ENCODE measurements around the gene JOSD1. TPM values are rescaled to one million over a fixed set of nuclear protein-coding genes. Genes with fewer than 3 reads are reported as not detected.
A peak's percentile ranks its signal among the peaks of the same experiment; 100 is the strongest.

JOSD1 gene
- total RNA-seq, 1 donor: 62.2 TPM

DNA sequence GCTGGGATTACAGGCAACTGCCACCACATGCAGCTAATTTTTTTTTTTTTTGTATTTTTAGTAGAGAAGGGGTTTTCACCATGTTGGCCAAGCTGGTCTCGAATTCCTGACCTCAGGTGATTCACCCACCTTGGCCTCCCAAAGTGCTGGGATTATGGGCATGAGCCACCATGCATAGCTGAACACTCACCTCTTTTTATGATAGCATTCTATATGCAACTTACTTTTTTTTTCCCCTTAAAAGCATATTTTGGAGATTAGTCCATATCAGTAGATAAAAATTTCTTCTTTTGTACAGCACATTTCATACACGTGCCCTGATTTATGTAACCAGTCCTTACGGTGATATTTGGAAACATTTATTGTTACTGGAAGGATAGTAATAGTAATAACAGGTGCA, 19.6 kb upstream of the JOSD1 start:
- H3K4me3 ChIP-seq (ENCODE audit: low read depth, low read length): no peak overlapping the region
- DNase-seq (ENCODE audit: low read depth): no peak

DNA sequence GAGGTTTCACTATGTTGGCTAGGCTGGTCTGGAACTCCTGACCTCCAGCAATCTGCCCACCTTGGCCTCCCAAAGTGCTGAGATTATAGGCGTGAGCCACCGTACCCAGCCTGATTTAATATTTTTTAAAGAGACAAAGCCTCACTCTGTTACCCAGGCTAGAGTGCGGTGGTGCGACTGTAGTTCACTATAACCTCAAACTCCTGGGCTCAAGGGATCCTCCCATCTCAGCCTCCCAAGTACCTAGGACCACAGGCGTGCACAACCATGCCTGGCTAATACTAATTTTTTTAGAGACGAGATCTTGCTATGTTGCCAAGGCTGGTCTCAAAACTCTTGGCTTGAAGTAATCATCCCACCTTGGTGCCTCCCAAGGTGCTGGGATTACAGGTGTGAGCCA, 18.5 kb upstream of the JOSD1 start:
- H3K4me3 ChIP-seq (ENCODE audit: low read depth, low read length): no peak overlapping the region
- no peak for TF ChIP-seq CTCF (IDR thresholded peaks at IDR 0.05; ENCODE audit: insufficient read depth, low read depth, low read length)
- no peak for DNase-seq (ENCODE audit: low read depth)

More for the DNA sequence above, 19.6 kb upstream of the JOSD1 start:
- TF ChIP-seq CTCF (IDR thresholded peaks at IDR 0.05; ENCODE audit: insufficient read depth, low read depth, low read length): no peak

GRCh38 chr22:38718414-38718813, 17.7 kb upstream of the JOSD1 start:
- peak; percentile 83 for DNase-seq (ENCODE audit: low read depth)
- TF ChIP-seq CTCF (IDR thresholded peaks at IDR 0.05; ENCODE audit: insufficient read depth, low read depth, low read length): peak; percentile 74
- H3K4me3 ChIP-seq (ENCODE audit: low read depth, low read length): no peak overlapping the region

- no peak for DNase-seq (ENCODE audit: low read depth)
- no peak overlapping the region for H3K4me3 ChIP-seq (ENCODE audit: low read depth, low read length)
- TF ChIP-seq CTCF (IDR thresholded peaks at IDR 0.05; ENCODE audit: insufficient read depth, low read depth, low read length): no peak
Measured at GRCh38 chr22:38717244-38717643, 16.5 kb upstream of the JOSD1 start.

DNA sequence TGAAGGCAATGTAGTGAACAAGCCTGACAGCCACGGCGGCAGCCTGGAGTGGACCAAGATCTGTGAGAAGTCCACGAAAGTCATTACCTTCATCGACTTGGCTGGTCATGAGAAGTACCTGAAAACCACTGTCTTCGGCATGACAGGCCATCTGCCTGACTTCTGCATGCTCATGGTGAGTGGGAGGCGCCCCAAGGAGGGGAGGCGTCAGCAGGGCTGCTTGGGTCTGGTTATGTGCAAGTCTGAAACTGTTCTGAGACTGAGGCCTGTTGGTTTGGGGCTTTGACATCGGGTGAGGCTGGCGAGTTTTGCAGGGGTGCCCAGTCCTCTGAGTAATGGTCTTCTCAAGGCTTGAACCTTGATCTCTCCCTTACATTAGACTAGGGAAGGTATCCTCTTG, 16.1 kb upstream of the JOSD1 start:
- no peak for TF ChIP-seq CTCF (IDR thresholded peaks at IDR 0.05; ENCODE audit: insufficient read depth, low read depth, low read length)
- DNase-seq (ENCODE audit: low read depth): no peak

GRCh38 chr22:38716271-38716670, 15.5 kb upstream of the JOSD1 start:
- H3K4me3 ChIP-seq (ENCODE audit: low read depth, low read length): no peak overlapping the region
- DNase-seq (ENCODE audit: low read depth): no peak
- no peak for TF ChIP-seq CTCF (IDR thresholded peaks at IDR 0.05; ENCODE audit: insufficient read depth, low read depth, low read length)

More for the DNA sequence above, 16.1 kb upstream of the JOSD1 start:
- no peak overlapping the region for H3K4me3 ChIP-seq (ENCODE audit: low read depth, low read length)

GRCh38 chr22:38715852-38716251, 15.1 kb upstream of the JOSD1 start:
- DNase-seq (ENCODE audit: low read depth): no peak
- no peak for TF ChIP-seq CTCF (IDR thresholded peaks at IDR 0.05; ENCODE audit: insufficient read depth, low read depth, low read length)
- H3K4me3 ChIP-seq (ENCODE audit: low read depth, low read length): no peak overlapping the region
